HepG2 (cell line): Measurements from ENCODE around the gene B9D2. TPM values are rescaled to one million over a fixed set of nuclear protein-coding genes. Genes with fewer than 3 reads are reported as not detected.
A peak's percentile ranks its signal among the peaks of the same experiment; 100 is the strongest.

Experiments used
- CEBPB ChIP-seq: IDR thresholded peaks from 2 replicates; pipeline ENCODE4 v1.6.1; 2011; ENCODE audit warnings: low read depth, low read length, improper control_type of control experiment, borderline replicate concordance
- DMTF1 ChIP-seq: sonication (generic); formaldehyde crosslinking; IDR thresholded peaks from 2 replicates; pipeline ENCODE4 v1.4.0; 2020; ENCODE audit warnings: mild to moderate bottlenecking, missing genetic modification reagents
- FOSL2 ChIP-seq: sonication (generic); formaldehyde crosslinking; IDR thresholded peaks from 2 replicates; pipeline ENCODE4 v1.4.0; 2020; ENCODE audit warnings: missing genetic modification reagents
- GATAD1 ChIP-seq: IDR thresholded peaks from 2 replicates; pipeline ENCODE4 v1.6.1; 2016; ENCODE audit warnings: missing genetic modification reagents, missing compliant biosample characterization
- HHEX ChIP-seq: IDR thresholded peaks from 2 replicates; pipeline ENCODE4 v1.6.1; 2016; ENCODE audit warnings: control low read depth
- NBN ChIP-seq: fragments of 450-650 bp; conservative IDR thresholded peaks from 2 replicates; pipeline ENCODE4 v1.6.1; 2017
- NONO ChIP-seq, 2 experiments: fragments of 450-650 bp in 1 of 2; sonication (generic) in 1 of 2; formaldehyde crosslinking in 1 of 2; IDR thresholded peaks in 1 of 2; conservative IDR thresholded peaks in 1 of 2; 2 replicates each; pipeline versions ENCODE4 v1.6.1 to v1.8.0; 2017 to 2022; ENCODE audit warnings: mild to moderate bottlenecking in 1 of 2, missing genetic modification reagents in 1 of 2, moderate library complexity in 1 of 2
- RARA ChIP-seq: IDR thresholded peaks from 2 replicates; pipeline ENCODE4 v1.6.1; 2016; ENCODE audit warnings: missing genetic modification reagents, missing compliant biosample characterization
- RFX3 ChIP-seq: IDR thresholded peaks from 2 replicates; pipeline ENCODE4 v1.6.1; 2016; ENCODE audit warnings: missing biosample characterization, missing genetic modification reagents
- THAP7 ChIP-seq: sonication (generic); formaldehyde crosslinking; IDR thresholded peaks from 2 replicates; pipeline ENCODE4 v1.8.1; 2023; ENCODE audit warnings: mild to moderate bottlenecking, missing genetic modification reagents
- ZBTB46 ChIP-seq: sonication (generic); formaldehyde crosslinking; IDR thresholded peaks from 2 replicates; pipeline ENCODE4 v1.4.0; 2020; ENCODE audit warnings: mild to moderate bottlenecking, missing genetic modification reagents, borderline replicate concordance
- ZFP36 ChIP-seq: fragments of 150-350 bp; IDR thresholded peaks from 2 replicates; pipeline ENCODE4 v1.6.1; 2018; ENCODE audit warnings: borderline replicate concordance, low read length, low read depth; ENCODE audit not compliant: partially characterized antibody
- ZFX ChIP-seq: sonication (generic); formaldehyde crosslinking; IDR thresholded peaks from 2 replicates; pipeline ENCODE4 v1.4.0; 2020; ENCODE audit warnings: mild to moderate bottlenecking, low read depth, missing genetic modification reagents, moderate library complexity
- ZGPAT ChIP-seq: IDR thresholded peaks from 2 replicates; pipeline ENCODE4 v1.6.1; 2016; ENCODE audit warnings: mild to moderate bottlenecking
- ZNF10 ChIP-seq: sonication (generic); formaldehyde crosslinking; IDR thresholded peaks from 2 replicates; pipeline ENCODE4 v1.4.0; 2020; ENCODE audit warnings: mild to moderate bottlenecking, low read depth, missing genetic modification reagents, borderline replicate concordance
- ZNF180 ChIP-seq: sonication (generic); formaldehyde crosslinking; IDR thresholded peaks from 2 replicates; pipeline ENCODE4 v1.4.0; 2020; ENCODE audit warnings: low read depth, missing genetic modification reagents, borderline replicate concordance
- ZNF280D ChIP-seq: sonication (generic); formaldehyde crosslinking; IDR thresholded peaks from 2 replicates; pipeline ENCODE4 v1.5.1; 2020; ENCODE audit warnings: mild to moderate bottlenecking, missing genetic modification reagents
- ZNF704 ChIP-seq: sonication (generic); formaldehyde crosslinking; IDR thresholded peaks from 2 replicates; pipeline ENCODE4 v1.8.1; 2023; ENCODE audit warnings: mild to moderate bottlenecking, inconsistent platforms, moderate library complexity, missing genetic modification reagents, borderline replicate concordance
- polyA plus RNA-seq, 8 experiments: library from polyadenylated mRNA; depleted of rRNA in 3 of 8; stranded (reverse) in 7 of 8; unstranded in 1 of 8; fragments of >200 nt; fragmentation: Illumina TruSeq in 4 of 8; extraction: Trizol in 4 of 8; gene quantifications; 2 replicates each; pipeline versions ENCODE4 v1.2.1 to v1.2.3, GENCODE V29; 2011 to 2016; ENCODE audit warnings: low read depth in 4 of 8, missing spikeins in 1 of 8, mixed read lengths in 1 of 8; ENCODE audit not compliant: insufficient read depth in 1 of 8
- total RNA-seq, 5 experiments: library from RNA; depleted of rRNA; stranded (reverse); fragments of >200 nt; fragmentation: Illumina TruSeq; extraction: Trizol; gene quantifications; 2 replicates each; pipeline ENCODE4 v1.2.3, GENCODE V29; 2016; ENCODE audit warnings: low read depth in 1 of 5

The B9D2 gene
- total and polyA plus RNA-seq, 2 of the 13 experiments (the other 11 are each of a cell fraction or from before 2014, with no cell fraction given) = 3.1 to 4.4 TPM

GRCh38 chr19:41376241-41376997 is 12.5 kb upstream of the B9D2 start, which contains the start of gene TMEM91 (continued):
- TF ChIP-seq DMTF1 (CRISPR knock-in tag) (no peak), HHEX (CRISPR knock-in tag) (no peak), ZBTB46 (CRISPR knock-in tag) (no peak), RFX3 (CRISPR knock-in tag) (no peak), ZNF280D (CRISPR knock-in tag) (peak; percentile 23; the same call in 1 of the 2 replicates), ZNF704 (no peak), CEBPB (peak; percentile 91), ZFX (CRISPR knock-in tag) (no peak; the same call in 1 of the 2 replicates), NBN (no peak), FOSL2 (CRISPR knock-in tag) (no peak), GATAD1 (no peak; the same call in 1 of the 2 replicates), ZNF180 (CRISPR knock-in tag) (no peak), ZFP36 (no peak), NONO (IDR thresholded peaks at IDR 0.05) (no peak), NONO (CRISPR knock-in tag; conservative IDR thresholded peaks at IDR 0.05) (0 out of 2 replicates have a peak, but pooled peaks have one; percentile 31), THAP7 (CRISPR knock-in tag) (no peak), ZNF10 (CRISPR knock-in tag) (no peak), ZGPAT (CRISPR knock-in tag) (peak; percentile 47), RARA (CRISPR knock-in tag) (no peak)
